Measurements from ENCODE around the gene HIVEP3. TPM values are rescaled to one million over a fixed set of nuclear protein-coding genes. Genes with fewer than 3 reads are reported as not detected.

HIVEP3 gene
- total RNA-seq, 1 experiment from 2014 or later = 0.55 TPM

GRCh38 chr1:41679531-41679930, 239.2 kb downstream of the HIVEP3 start (continued):
- TF ChIP-seq ATF2 (CRISPR knock-in tag; IDR thresholded peaks at IDR 0.05; ENCODE audit: borderline replicate concordance, low read depth) (no peak), ATF6 (CRISPR knock-in tag; IDR thresholded peaks at IDR 0.05) (no peak), CBFB (CRISPR knock-in tag; IDR thresholded peaks at IDR 0.05; ENCODE audit: low read depth) (no peak), TEAD1 (CRISPR knock-in tag; IDR thresholded peaks at IDR 0.05) (no peak), ZNF416 (CRISPR knock-in tag; IDR thresholded peaks at IDR 0.05) (no peak), NR2C2 (CRISPR knock-in tag; IDR thresholded peaks at IDR 0.05) (no peak), ZNF423 (CRISPR knock-in tag; IDR thresholded peaks at IDR 0.05) (no peak)

- Mint-ChIP-seq H3K36me3 (no peaks in the 10 kb centered on the region), H3K27me3 (ENCODE audit: low read depth) (no peaks in the 10 kb centered on the region), H3K9me3 (peaks cover 4% of the 10 kb centered on the region; the same call in 1 of the 2 replicates), H3K27ac (no peak overlapping the region), H3K4me1 (0 out of 2 replicates have a peak, but pooled peaks cover 4% of the 10 kb centered on the region), H3K4me3 (no peak overlapping the region)
- CTCF ChIA-PET = interaction anchor here (1.4 kb wide), 1 partner anchor 162 kb away, joined by 3 read pairs; no protein-coding TSS in a partner anchor
- ATAC-seq = no peak
- TF ChIP-seq USF2 (CRISPR knock-in tag; IDR thresholded peaks at IDR 0.05) = no peak
- TF ChIP-seq TP53 (CRISPR knock-in tag; IDR thresholded peaks at IDR 0.05) = no peak
- TF ChIP-seq ATF1 (CRISPR knock-in tag; IDR thresholded peaks at IDR 0.05) = no peak
- no peak for TF ChIP-seq TCF7 (CRISPR knock-in tag; IDR thresholded peaks at IDR 0.05; ENCODE audit: low read depth)
- TF ChIP-seq FOXP1 (CRISPR knock-in tag; IDR thresholded peaks at IDR 0.05; ENCODE audit: borderline replicate concordance) = no peak
- TF ChIP-seq TEAD1 (CRISPR knock-in tag; IDR thresholded peaks at IDR 0.05) = no peak
- no peak for TF ChIP-seq ZNF512 (CRISPR knock-in tag; IDR thresholded peaks at IDR 0.05; ENCODE audit: borderline replicate concordance)
- TF ChIP-seq EMX1 (CRISPR knock-in tag; IDR thresholded peaks at IDR 0.05) = no peak
- no peak for TF ChIP-seq SOX15 (CRISPR knock-in tag; IDR thresholded peaks at IDR 0.05)
- no peak for TF ChIP-seq STAT6 (CRISPR knock-in tag; conservative IDR thresholded peaks at IDR 0.05; ENCODE audit: low read depth)
- TF ChIP-seq KAT7 (CRISPR knock-in tag; IDR thresholded peaks at IDR 0.05; ENCODE audit: borderline replicate concordance) = no peak
- TF ChIP-seq OVOL2 (CRISPR knock-in tag; IDR thresholded peaks at IDR 0.05; ENCODE audit: borderline replicate concordance) = no peak
- no peak for TF ChIP-seq JUN (CRISPR knock-in tag; IDR thresholded peaks at IDR 0.05)
- POLR2A ChIA-PET = no interaction called here
- no peak for DNase-seq (ENCODE audit: low spot score)
Measured at GRCh38 chr1:41678111-41678878, 240.4 kb downstream of the HIVEP3 start.

Data from WTC11 (cell line).